ENCODE data around the gene PRND. TPM values are rescaled to one million over a fixed set of nuclear protein-coding genes. Genes with fewer than 3 reads are reported as not detected.
"Not testable (repeated sequence)": the region's sequence is repeated elsewhere in the genome, so short reads cannot be mapped to it uniquely, and the experiment has no call there.

Gene PRND
- total RNA-seq, 2 donors from 2014 or later = 0.27 TPM; not detected in 1

- no peaks in the 10 kb centered on the region for H3K9me3 ChIP-seq
- intact Hi-C loops (cut with DNase I) = no loop called here
- no peak overlapping the region for H3K4me3 ChIP-seq
- no peak for TF ChIP-seq CTCF (IDR thresholded peaks at IDR 0.05)
- no peaks in the 10 kb centered on the region for H3K27me3 ChIP-seq
- no peak overlapping the region for H3K9ac ChIP-seq (ENCODE audit: low read depth in 2 of 2, low read length in 2 of 2)
- no peak overlapping the region for H3K27ac ChIP-seq
- no peak for DNase-seq
- H3K36me3 ChIP-seq = no peaks in the 10 kb centered on the region
- H3K4me1 ChIP-seq = no peaks in the 10 kb centered on the region
Measured at GRCh38 chr20:4771004-4771403, 49.3 kb downstream of the PRND start.

DNA sequence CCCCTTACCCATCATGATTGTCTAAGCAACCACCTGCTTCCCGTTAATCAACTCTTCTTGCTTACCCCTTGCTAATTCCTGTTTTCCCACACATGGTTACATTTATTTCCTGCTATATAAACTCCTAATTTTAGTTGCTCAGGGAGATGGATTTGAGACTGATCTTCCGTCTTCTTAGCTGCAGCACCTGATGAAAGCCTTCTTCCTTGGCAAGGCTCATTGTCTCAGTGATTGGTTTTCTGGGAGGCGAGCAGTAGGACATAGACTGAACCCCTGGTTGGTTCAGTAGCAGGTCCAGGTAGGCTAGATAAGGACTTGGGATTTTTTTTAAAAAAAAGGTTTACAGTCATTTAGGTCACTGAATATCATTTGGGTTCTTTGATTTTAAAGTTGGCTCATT is 50.4 kb downstream of the PRND start:
- Histone ChIP-seq H3K9me3 (no peaks in the 10 kb centered on the region), H3K36me3 (no peaks in the 10 kb centered on the region), H3K27ac (no peak overlapping the region), H3K27me3 (no peaks in the 10 kb centered on the region), H3K4me3 (no peak overlapping the region), H3K9ac (ENCODE audit: low read depth in 2 of 2, low read length in 2 of 2) (no peak overlapping the region), H3K4me1 (no peaks in the 10 kb centered on the region)
- no peak for TF ChIP-seq CTCF (IDR thresholded peaks at IDR 0.05)
- intact Hi-C loops (cut with DNase I) = no loop called here
- DNase-seq = no peak

GRCh38 chr20:4773014-4773413 is 51.3 kb downstream of the PRND start:
- intact Hi-C loops (cut with DNase I); H3K4me3 ChIP-seq; H3K27ac ChIP-seq; DNase-seq; H3K27me3 ChIP-seq; H3K4me1 ChIP-seq; H3K9ac ChIP-seq (ENCODE audit: low read depth in 2 of 2, low read length in 2 of 2); H3K9me3 ChIP-seq; H3K36me3 ChIP-seq: not testable (repeated sequence)

DNA sequence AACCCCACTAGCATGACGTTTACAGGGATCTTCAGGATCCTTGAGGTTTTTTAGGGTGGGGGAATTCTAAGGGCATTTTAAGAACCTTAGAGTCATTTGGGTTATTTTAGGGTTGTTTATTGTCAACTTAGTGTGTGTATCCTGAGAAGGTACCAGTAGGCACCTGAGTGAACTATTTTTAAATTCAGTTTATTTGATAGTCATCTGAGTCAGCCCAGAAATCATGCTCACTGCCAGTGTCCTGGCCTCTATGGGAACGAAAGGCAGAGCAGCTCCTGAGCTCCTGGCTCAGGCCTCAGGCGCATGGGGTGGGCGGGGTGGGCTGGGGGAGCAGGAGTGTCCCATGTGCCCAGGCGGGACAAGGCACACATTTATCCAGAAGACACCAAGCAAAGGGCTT is 52.0 kb downstream of the PRND start:
- H3K36me3 ChIP-seq = no peaks in the 10 kb centered on the region
- TF ChIP-seq CTCF (IDR thresholded peaks at IDR 0.05) = no peak
- H3K27ac ChIP-seq = no peak overlapping the region
- no peaks in the 10 kb centered on the region for H3K27me3 ChIP-seq
- no peak for DNase-seq
- no peaks in the 10 kb centered on the region for H3K9me3 ChIP-seq
- no peak overlapping the region for H3K9ac ChIP-seq (ENCODE audit: low read depth in 2 of 2, low read length in 2 of 2)
- intact Hi-C loops (cut with DNase I) = no loop called here
- no peaks in the 10 kb centered on the region for H3K4me1 ChIP-seq
- H3K4me3 ChIP-seq = no peak overlapping the region

DNA sequence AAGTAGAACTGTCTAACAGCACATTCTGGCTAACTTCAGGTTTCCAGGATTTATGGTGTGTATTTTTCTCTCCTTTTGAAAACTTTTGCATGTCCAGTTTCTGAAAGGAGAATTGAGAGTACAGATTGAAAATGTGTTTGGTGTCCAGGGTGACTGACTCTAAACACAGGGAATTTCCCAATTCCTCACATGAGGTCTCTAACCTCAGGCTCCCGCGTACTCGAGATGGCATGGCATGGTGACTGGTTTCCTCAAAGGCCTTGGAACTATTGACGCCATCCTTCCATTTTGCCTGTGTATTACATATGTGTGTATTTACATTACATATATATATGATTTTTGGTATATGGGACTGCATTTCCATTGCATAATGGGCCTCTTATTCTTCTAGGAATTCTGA is 52.5 kb downstream of the PRND start:
- DNase-seq = no peak
- Histone ChIP-seq H3K36me3 (no peaks in the 10 kb centered on the region), H3K4me3 (no peak overlapping the region), H3K27ac (no peak overlapping the region), H3K4me1 (no peaks in the 10 kb centered on the region), H3K9ac (ENCODE audit: low read depth in 2 of 2, low read length in 2 of 2) (no peak overlapping the region), H3K27me3 (no peaks in the 10 kb centered on the region), H3K9me3 (no peaks in the 10 kb centered on the region)
- intact Hi-C loops (cut with DNase I) = no loop called here
- no peak for TF ChIP-seq CTCF (IDR thresholded peaks at IDR 0.05)

- intact Hi-C loops (cut with DNase I) = no loop called here
- Histone ChIP-seq H3K4me3 (no peak overlapping the region), H3K27me3 (no peaks in the 10 kb centered on the region), H3K36me3 (no peaks in the 10 kb centered on the region), H3K4me1 (no peaks in the 10 kb centered on the region), H3K27ac (no peak overlapping the region), H3K9ac (ENCODE audit: low read depth in 2 of 2, low read length in 2 of 2) (no peak overlapping the region), H3K9me3 (no peaks in the 10 kb centered on the region)
- no peak for TF ChIP-seq CTCF (IDR thresholded peaks at IDR 0.05)
- no peak for DNase-seq
Measured at GRCh38 chr20:4775322-4776078, 53.8 kb downstream of the PRND start.

Data from colonic mucosa (tissue), 4 donors.